C1 segment of cervical spinal cord (tissue), 14 donors: ENCODE data around the gene HABP2.

ENCODE experiments used
- DNase-seq, 14 donors: peaks; one replicate each; lab custom pipeline; 2025; lab: John Stamatoyannopoulos, UW

The HABP2 gene

GRCh38 chr10:113628607-113629153 lies 75.8 kb downstream of the HABP2 start:
- no peak for DNase-seq

- DNase-seq, result no peak
Observed at GRCh38 chr10:113630929-113631533, 78.2 kb downstream of the HABP2 start.

GRCh38 chr10:113631684-113632367 lies 79.0 kb downstream of the HABP2 start:
- no peak for DNase-seq
